ENCODE data around the gene CCDC107. TPM values are rescaled to one million over a fixed set of nuclear protein-coding genes. Genes with fewer than 3 reads are reported as not detected.

Gene CCDC107
- total and polyA plus RNA-seq, 7 donors = 15.4 to 49.4 (median 27.9) TPM

GRCh38 chr9:35646153-35646532 lies 11.9 kb upstream of the CCDC107 start:
- Histone ChIP-seq H3K9me3 (no peaks in the 10 kb centered on the region), H3K27ac (peak overlapping the region; percentile 92), H3K36me3 (ENCODE audit: insufficient read depth in 1 of 2, low read depth in 1 of 2) (no peaks in the 10 kb centered on the region), H3K4me3 (peak overlapping the region; percentile 85), H3K27me3 (ENCODE audit: insufficient read depth in 3 of 3, low read length in 2 of 3) (no peaks in the 10 kb centered on the region), H3K4me1 (no peaks in the 10 kb centered on the region)
- ATAC-seq (peak; percentile 11 to 67 (median 36)), DNase-seq (no peak)
- no peak for TF ChIP-seq CTCF (IDR thresholded peaks at IDR 0.05)
- 4 to 15% (median 9%) methylated on average over 11 of the region's 11 CpGs for WGBS, 3 donors
- intact Hi-C loops (cut with DNase I) = loop anchor here in 1 of 2 donors (5.0 to 10.0 kb wide), 3 partner anchors 39 to 236 kb away; partner anchors contain the start of gene TESK1

DNA sequence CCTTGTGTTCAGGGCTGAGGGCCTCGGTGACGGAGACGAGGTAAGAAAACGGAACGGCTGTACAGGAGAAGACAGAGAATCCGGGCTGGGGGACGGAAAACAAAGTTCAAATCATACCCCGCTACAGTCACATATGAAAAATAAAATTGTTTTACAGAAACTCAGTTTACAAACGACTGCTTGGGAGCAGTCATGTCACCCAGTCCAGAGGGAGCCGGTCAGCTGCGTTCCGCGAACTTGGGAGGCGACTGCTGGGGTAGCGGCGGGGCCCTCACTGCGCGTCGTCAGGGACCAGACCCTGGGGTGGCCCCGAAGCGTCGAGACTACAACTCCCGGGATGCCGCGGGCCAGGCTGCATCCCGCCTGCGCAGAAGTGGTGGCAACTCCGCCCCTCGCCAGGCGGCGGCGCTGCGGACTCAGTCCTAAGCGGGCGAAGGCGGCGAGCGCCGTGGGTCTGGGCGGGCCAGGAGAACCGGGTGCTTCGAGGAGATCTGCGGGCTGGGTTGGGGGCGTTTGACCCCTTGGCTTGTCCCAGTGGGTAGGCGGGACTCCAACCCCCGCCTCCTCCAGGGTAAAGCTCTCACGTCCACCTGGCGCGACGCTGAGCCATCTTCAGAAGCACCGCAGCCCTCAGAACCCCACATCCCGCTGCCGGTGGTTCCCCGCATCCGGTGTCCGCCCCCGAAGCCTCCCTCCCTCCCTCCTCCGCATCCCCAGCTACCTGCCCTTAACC lies 11.4 kb upstream of the CCDC107 start:
- 0% methylated on average over 50 to 58 of the region's 58 CpGs for WGBS, 3 donors

DNA sequence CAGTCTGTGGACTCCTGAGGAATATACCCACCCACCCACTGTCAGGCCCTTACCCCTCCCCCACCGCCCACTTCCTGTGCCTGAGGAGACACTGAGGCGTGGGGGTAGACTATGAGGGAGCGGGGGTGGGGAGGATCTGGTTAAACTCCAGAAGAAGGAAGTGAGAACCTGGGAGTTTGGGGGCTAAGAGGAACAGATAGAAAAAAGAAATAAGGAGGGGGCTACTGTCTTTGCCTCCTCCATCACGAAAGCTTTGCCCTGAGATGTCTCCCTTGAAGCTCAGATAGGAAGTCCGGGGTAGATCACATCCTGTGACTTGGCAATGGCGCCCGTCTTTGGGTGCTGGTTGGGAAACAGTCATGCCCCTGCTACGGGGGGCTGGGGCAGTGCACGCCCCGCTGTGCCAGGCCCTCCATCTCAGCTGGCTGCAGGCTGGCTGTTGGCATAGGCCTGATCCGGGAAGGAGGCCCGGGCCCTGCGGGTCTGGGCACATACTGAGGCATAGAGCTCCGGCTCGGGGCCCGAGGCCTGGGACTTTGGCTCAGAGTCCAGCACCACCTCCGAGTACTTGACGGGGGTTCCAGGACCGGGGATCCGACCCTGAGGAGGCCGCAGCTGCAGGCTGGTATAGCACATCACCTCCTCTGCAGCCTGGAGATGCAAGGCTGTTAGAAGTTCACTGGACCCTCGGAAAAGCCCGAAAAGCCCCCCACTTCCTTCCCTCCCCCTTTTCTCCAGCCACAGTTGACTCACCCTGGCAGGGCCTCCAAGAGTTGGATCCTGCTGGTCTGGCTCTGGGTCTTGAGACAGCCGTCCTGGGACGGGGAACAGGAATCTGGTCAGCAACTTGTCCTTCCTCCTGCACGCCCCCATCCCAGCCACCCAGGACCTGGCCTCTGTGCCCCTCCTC lies 8.4 kb upstream of the CCDC107 start:
- Histone ChIP-seq H3K4me1 (no peaks in the 10 kb centered on the region), H3K27me3 (ENCODE audit: insufficient read depth in 3 of 3, low read length in 2 of 3) (no peaks in the 10 kb centered on the region), H3K36me3 (ENCODE audit: insufficient read depth in 1 of 2, low read depth in 1 of 2) (no peaks in the 10 kb centered on the region), H3K4me3 (no peak overlapping the region), H3K27ac (no peak overlapping the region), H3K9me3 (no peaks in the 10 kb centered on the region)
- no peak for TF ChIP-seq CTCF (IDR thresholded peaks at IDR 0.05)
- 60 to 75% (median 62%) methylated on average over 25 to 26 of the region's 26 CpGs for WGBS, 3 donors
- no peak for ATAC-seq
- intact Hi-C loops (cut with DNase I) = loop anchor here in 1 of 2 donors (5.0 to 10.0 kb wide), 3 partner anchors 42 to 233 kb away; partner anchors contain the start of gene TESK1
- DNase-seq = peak in 1 of 2 donors; percentile 67

More for the DNA sequence above, 11.4 kb upstream of the CCDC107 start:
- TF ChIP-seq CTCF (IDR thresholded peaks at IDR 0.05) = peak; percentile 95
- no peaks in the 10 kb centered on the region for H3K9me3 ChIP-seq
- H3K27me3 ChIP-seq (ENCODE audit: insufficient read depth in 3 of 3, low read length in 2 of 3) = no peaks in the 10 kb centered on the region
- intact Hi-C loops (cut with DNase I) = loop anchor here in 1 of 2 donors (5.0 to 10.0 kb wide), 3 partner anchors 39 to 236 kb away; partner anchors contain the start of gene TESK1
- H3K36me3 ChIP-seq (ENCODE audit: insufficient read depth in 1 of 2, low read depth in 1 of 2) = no peaks in the 10 kb centered on the region
- ATAC-seq = peak; percentile 96 to 100 (median 97)
- peak overlapping the region; percentile 92 for H3K27ac ChIP-seq
- DNase-seq = peak; percentile 93 to 96
- peak overlapping the region; percentile 85 for H3K4me3 ChIP-seq
- no peaks in the 10 kb centered on the region for H3K4me1 ChIP-seq

DNA sequence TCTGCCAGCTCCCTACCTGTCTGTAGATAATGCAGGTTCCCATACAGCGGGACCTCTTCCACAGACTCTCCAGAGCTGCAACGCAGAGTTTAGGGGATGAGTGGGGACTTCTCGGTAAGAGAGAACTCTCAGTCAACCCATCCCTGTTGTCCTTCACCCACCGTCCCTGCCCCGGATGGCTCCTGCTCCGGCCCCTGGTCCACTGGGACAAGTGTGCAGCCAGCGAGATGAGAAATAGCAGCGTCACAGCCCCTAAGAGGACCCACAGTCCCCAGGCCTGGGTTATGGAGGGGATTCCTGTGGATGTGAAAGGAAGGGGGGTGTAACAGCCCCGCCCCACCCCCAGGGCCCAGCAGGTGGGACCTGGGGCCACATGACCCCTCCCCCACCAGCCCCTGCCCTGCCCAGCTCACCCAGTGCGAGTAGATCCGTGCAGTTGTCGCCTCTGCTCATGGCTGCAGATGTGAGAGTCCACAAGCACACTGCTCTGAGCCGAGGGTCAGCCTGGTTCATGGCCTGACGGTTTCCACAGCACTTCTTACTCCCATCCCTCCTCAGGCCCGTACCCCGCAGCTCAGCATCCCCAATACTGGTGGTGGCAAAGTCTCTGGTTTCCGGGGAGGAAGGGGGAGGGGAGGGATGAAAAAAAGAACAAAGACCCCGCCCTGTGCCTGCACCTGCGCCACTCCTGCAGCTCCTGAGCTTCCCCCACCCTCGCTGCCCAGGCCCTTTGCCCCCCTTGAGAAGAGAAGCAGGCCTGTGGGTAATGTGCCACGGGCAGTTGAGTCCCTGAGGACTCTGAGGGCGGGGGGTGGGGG lies 7.5 kb upstream of the CCDC107 start, which contains the start of gene SIT1:
Gene SIT1, minus strand, starts transcription at position 591 of the 818 bp plus-strand sequence. Its CDS starts 78 bp downstream, at position 513.
- Histone ChIP-seq H3K9me3 (no peaks in the 10 kb centered on the region), H3K27ac (no peak within 1 kb of the TSS), H3K27me3 (ENCODE audit: insufficient read depth in 3 of 3, low read length in 2 of 3) (no peaks in the 10 kb centered on the region), H3K4me1 (no peaks in the 10 kb centered on the region), H3K36me3 (ENCODE audit: insufficient read depth in 1 of 2, low read depth in 1 of 2) (no peaks in the 10 kb centered on the region), H3K4me3 (no peak within 1 kb of the TSS)
- intact Hi-C loops (cut with DNase I) = no loop called here
- TF ChIP-seq CTCF (IDR thresholded peaks at IDR 0.05) = no peak
- ATAC-seq (no peak), DNase-seq (no peak)
- 63 to 72% (median 65%) methylated on average over 20 to 22 of the region's 22 CpGs for WGBS, 3 donors
